Neural cell (in vitro differentiated cells): Measurements from ENCODE around the gene TOX4. TPM values are rescaled to one million over a fixed set of nuclear protein-coding genes. Genes with fewer than 3 reads are reported as not detected.

ENCODE experiments used
- H2AFZ ChIP-seq: fragments of 200-600, 300-800 bp; sonication (generic), shearing (Covaris generic); 2 replicates; pipeline ENCODE4 v1.6.0; 2014; ENCODE audit warnings: low read depth, mild to moderate bottlenecking, antibody characterized with exemption, low read length, moderate library complexity
- H3F3A ChIP-seq: fragments of 200-600 bp; shearing (Covaris generic); 2 replicates; pipeline ENCODE4 v1.6.1; 2016; ENCODE audit warnings: mild to moderate bottlenecking, moderate library complexity, mixed read lengths, antibody characterized with exemption, low read length; ENCODE audit not compliant: insufficient read depth, poor library complexity, severe bottlenecking
- H3K27ac ChIP-seq: fragments of 200-600, 300-800 bp; sonication (generic), shearing (Covaris generic); 2 replicates; pipeline ENCODE4 v1.5.1; 2014; ENCODE audit warnings: mild to moderate bottlenecking, low read length, moderate library complexity
- H3K27me3 ChIP-seq: fragments of 300-800, 200-600 bp; sonication (generic), shearing (Covaris generic); 2 replicates; pipeline ENCODE4 v1.6.0; 2014; ENCODE audit warnings: mild to moderate bottlenecking, low read depth, low read length, moderate library complexity; ENCODE audit not compliant: insufficient read depth
- H3K36me3 ChIP-seq: fragments of 300-800, 200-600 bp; sonication (generic), shearing (Covaris generic); 2 replicates; pipeline ENCODE4 v1.5.1; 2014; ENCODE audit warnings: mild to moderate bottlenecking, antibody characterized with exemption, low read length, moderate library complexity; ENCODE audit not compliant: insufficient read depth
- H3K4me2 ChIP-seq: fragments of 300-800, 200-600 bp; sonication (generic), shearing (Covaris generic); 2 replicates; pipeline ENCODE4 v1.6.0; 2014; ENCODE audit warnings: mild to moderate bottlenecking, low read length
- H3K4me3 ChIP-seq: fragments of 300-800, 200-600 bp; sonication (generic), shearing (Covaris generic); 2 replicates; pipeline ENCODE4 v1.5.1; 2014; ENCODE audit warnings: mild to moderate bottlenecking, low read length, moderate library complexity
- H3K79me2 ChIP-seq: fragments of 200-600 bp; shearing (Covaris generic); replicated peaks from 2 replicates; pipeline ENCODE4 v1.6.0; 2014; ENCODE audit warnings: mild to moderate bottlenecking, low read length, moderate library complexity; ENCODE audit not compliant: insufficient read depth
- H3K9ac ChIP-seq: fragments of 300-800, 200-600 bp; sonication (generic), shearing (Covaris generic); 2 replicates; pipeline ENCODE4 v1.6.1; 2016; ENCODE audit warnings: mild to moderate bottlenecking, low read length, mixed read lengths
- H3K9me2 ChIP-seq: fragments of 200-600 bp; shearing (Covaris generic); 2 replicates; pipeline ENCODE4 v1.6.1; 2016; ENCODE audit warnings: mild to moderate bottlenecking, low read length, mixed read lengths; ENCODE audit not compliant: insufficient read depth
- H3K9me3 ChIP-seq: fragments of 200-600, 300-800 bp; sonication (generic), shearing (Covaris generic); 2 replicates; pipeline ENCODE4 v1.6.1; 2016; ENCODE audit warnings: mild to moderate bottlenecking, mixed run types, low read length, moderate library complexity, mixed read lengths
- H4K20me1 ChIP-seq: fragments of 200-600 bp; shearing (Covaris generic); 2 replicates; pipeline ENCODE4 v1.6.1; 2016; ENCODE audit warnings: mild to moderate bottlenecking, mixed run types; ENCODE audit not compliant: insufficient read depth
- CTCF ChIP-seq: fragments of 450-650 bp; IDR thresholded peaks from 2 replicates; pipeline ENCODE4 v1.5.1; 2014; ENCODE audit warnings: antibody characterized with exemption, mild to moderate bottlenecking, moderate library complexity; ENCODE audit not compliant: poor library complexity, severe bottlenecking
- EP300 ChIP-seq: fragments of 450-650 bp; conservative IDR thresholded peaks from 2 replicates; pipeline ENCODE4 v1.6.1; 2014; ENCODE audit warnings: antibody characterized with exemption, mild to moderate bottlenecking, moderate library complexity; ENCODE audit not compliant: poor library complexity, severe bottlenecking
- EZH2 ChIP-seq: fragments of 200-600, 300-800 bp; shearing (Covaris generic), sonication (generic); IDR thresholded peaks from 2 replicates; pipeline ENCODE4 v1.6.1; 2014; ENCODE audit warnings: antibody characterized with exemption, low read length, borderline replicate concordance, mild to moderate bottlenecking; ENCODE audit not compliant: insufficient read depth, poor library complexity, severe bottlenecking
- MXI1 ChIP-seq: fragments of 450-650 bp; conservative IDR thresholded peaks from 2 replicates; pipeline ENCODE4 v1.6.1; 2014; ENCODE audit warnings: antibody characterized with exemption, mild to moderate bottlenecking; ENCODE audit not compliant: poor library complexity, severe bottlenecking
- POLR2AphosphoS5 ChIP-seq: IDR thresholded peaks from 2 replicates; pipeline ENCODE4 v1.6.1; 2012
- RAD21 ChIP-seq: fragments of 450-650 bp; conservative IDR thresholded peaks from 2 replicates; pipeline ENCODE4 v1.6.1; 2014; ENCODE audit warnings: antibody characterized with exemption, mild to moderate bottlenecking, moderate library complexity
- REST ChIP-seq: IDR thresholded peaks from 2 replicates; pipeline ENCODE4 v1.6.1; 2012; ENCODE audit warnings: borderline replicate concordance
- SMC3 ChIP-seq: fragments of 450-650 bp; conservative IDR thresholded peaks from 2 replicates; pipeline ENCODE4 v1.6.1; 2014; ENCODE audit warnings: antibody characterized with exemption, mild to moderate bottlenecking, moderate library complexity; ENCODE audit not compliant: poor library complexity
- TAF1 ChIP-seq: IDR thresholded peaks from 2 replicates; pipeline ENCODE4 v1.6.1; 2012; ENCODE audit warnings: low read depth
- polyA plus RNA-seq: library from polyadenylated mRNA; depleted of rRNA; stranded (reverse); fragments of >200 nt; gene quantifications from 2 replicates; pipeline ENCODE4 v1.2.3, GENCODE V29; 2014

The TOX4 gene
- polyA plus RNA-seq, 1 donor from 2014 or later = 56.8 TPM

GRCh38 chr14:21526672-21527317 is 49.8 kb downstream of the TOX4 start:
- Histone ChIP-seq H3K27me3 (no peaks in the 10 kb centered on the region), H3K79me2 (peaks cover 49% of the 10 kb centered on the region), H3K27ac (peak overlapping the region; percentile 96), H3K9ac (peak overlapping the region; percentile 98), H4K20me1 (no peaks in the 10 kb centered on the region), H3F3A (peaks cover 3% of the 10 kb centered on the region), H3K36me3 (peaks cover 12% of the 10 kb centered on the region), H3K9me3 (no peaks in the 10 kb centered on the region), H3K4me3 (peak overlapping the region; percentile 88), H3K4me2 (peak overlapping the region; percentile 74), H3K9me2 (no peaks in the 10 kb centered on the region), H2AFZ (peak overlapping the region; percentile 75)
- no peak for TF ChIP-seq EP300
- peak; percentile 31 for TF ChIP-seq TAF1
- TF ChIP-seq EZH2 = no peak
- TF ChIP-seq REST = no peak
- TF ChIP-seq POLR2AphosphoS5 = peak; percentile 46
- TF ChIP-seq CTCF = no peak
- TF ChIP-seq SMC3 = peak; percentile 13
- no peak for TF ChIP-seq RAD21
- TF ChIP-seq MXI1 = no peak

GRCh38 chr14:21527318-21527679 is 50.3 kb downstream of the TOX4 start:
- Histone ChIP-seq H3K4me2 (peak overlapping the region; percentile 74), H3K9me3 (no peaks in the 10 kb centered on the region), H3K4me3 (peak overlapping the region; percentile 88), H3F3A (peaks cover 3% of the 10 kb centered on the region), H4K20me1 (no peaks in the 10 kb centered on the region), H3K27ac (peak overlapping the region; percentile 96), H3K9ac (peak overlapping the region; percentile 98), H3K79me2 (peaks cover 54% of the 10 kb centered on the region), H3K9me2 (no peaks in the 10 kb centered on the region), H3K36me3 (peaks cover 12% of the 10 kb centered on the region), H2AFZ (peak overlapping the region; percentile 75), H3K27me3 (no peaks in the 10 kb centered on the region)
- TF ChIP-seq REST (no peak), EZH2 (no peak), CTCF (no peak), RAD21 (no peak), POLR2AphosphoS5 (no peak), EP300 (no peak), SMC3 (no peak), TAF1 (no peak), MXI1 (no peak)
